Medulla oblongata (tissue), 1 donor: ENCODE data around the gene DNASE2B.

Experiments used
- DNase-seq: peaks from one replicate; pipeline ENCODE4 v3.0.0-alpha.2; 2015; ENCODE audit errors: extremely low spot score

DNASE2B gene

GRCh38 chr1:84374991-84375696, 23.1 kb upstream of the DNASE2B start:
- no peak for DNase-seq

- DNase-seq, result no peak
These were observed 22.0 kb upstream of the DNASE2B start for GRCh38 chr1:84376000-84376910.

GRCh38 chr1:84377480-84378095, 20.7 kb upstream of the DNASE2B start:
- peak; percentile 41 for DNase-seq

- no peak for DNase-seq
These were observed 19.0 kb upstream of the DNASE2B start for GRCh38 chr1:84379138-84379916.

- DNase-seq, result no peak
These were observed 18.4 kb upstream of the DNASE2B start for GRCh38 chr1:84379917-84380180.

GRCh38 chr1:84382127-84382526, 16.2 kb upstream of the DNASE2B start:
- DNase-seq, result no peak

- DNase-seq, result no peak
These were observed 12.9 kb upstream of the DNASE2B start for GRCh38 chr1:84385347-84385746.

GRCh38 chr1:84386716-84387479, 11.4 kb upstream of the DNASE2B start:
- DNase-seq, result no peak

- peak; percentile 35 for DNase-seq
These were observed 10.7 kb upstream of the DNASE2B start for GRCh38 chr1:84387480-84388163.

- DNase-seq, result no peak
These were observed 8.1 kb upstream of the DNASE2B start for GRCh38 chr1:84390226-84390625.

- no peak for DNase-seq
These were observed 2.9 kb downstream of the DNASE2B start for GRCh38 chr1:84401156-84401555.

GRCh38 chr1:84402060-84402459, 3.8 kb downstream of the DNASE2B start:
- DNase-seq, result no peak

- no peak for DNase-seq
These were observed 4.2 kb downstream of the DNASE2B start for GRCh38 chr1:84402501-84402900.

- DNase-seq, result no peak
These were observed 5.1 kb downstream of the DNASE2B start for GRCh38 chr1:84403347-84403746.

GRCh38 chr1:84406346-84406861, 8.1 kb downstream of the DNASE2B start:
- no peak for DNase-seq

- DNase-seq, result no peak
These were observed 9.2 kb downstream of the DNASE2B start for GRCh38 chr1:84407524-84407923.

- peak; percentile 35 for DNase-seq
These were observed 9.7 kb downstream of the DNASE2B start for GRCh38 chr1:84407958-84408422.

- DNase-seq, result no peak
These were observed 11.6 kb downstream of the DNASE2B start for GRCh38 chr1:84409888-84410287.

GRCh38 chr1:84410328-84411095, 12.2 kb downstream of the DNASE2B start:
- DNase-seq, result no peak
